GM10248 (cell line): ENCODE data around the gene CYB5A.

Source experiments
- CTCF ChIA-PET: fragments of 300-600 bp; sonication (Branson Sonifier 250); formaldehyde crosslinking; extraction: SDS; loops from one replicate; lab custom pipeline; 2021; ENCODE audit warnings: antibody characterized with exemption; lab: Yijun Ruan, JAX
- POLR2A ChIA-PET: fragments of 350-650 bp; sonication (Branson Sonifier 250); formaldehyde crosslinking; extraction: SDS; loops from one replicate; lab custom pipeline; 2020; ENCODE audit warnings: antibody characterized with exemption; lab: Yijun Ruan, JAX
- DNase-seq: peaks from one replicate; pipeline ENCODE4 v3.0.0; 2012; ENCODE audit errors: extremely low spot score
- CTCF ChIP-seq: IDR thresholded peaks from 2 replicates; pipeline ENCODE4 v1.5.1; 2012; ENCODE audit warnings: mild to moderate bottlenecking, low read depth; ENCODE audit errors: extremely low read depth, missing control alignments, control extremely low read depth

Gene CYB5A

GRCh38 chr18:74315464-74316256, 23.9 kb upstream of the CYB5A start, which contains the start of gene C18orf63:
Gene C18orf63, plus strand, starts transcription at chr18:74315839. Its CDS starts 2,027 bp downstream, at chr18:74317866.
- TF ChIP-seq CTCF = no peak
- ChIA-PET POLR2A (no interaction called here), CTCF (interaction anchor here (0.9 to 2.0 kb wide), 3 partner anchors 11 to 31 kb away, joined by 3 to 5 read pairs (median 3); no protein-coding TSS in a partner anchor)
- no peak for DNase-seq

GRCh38 chr18:74314759-74315463, 23.1 kb upstream of the CYB5A start:
- ChIA-PET POLR2A (no interaction called here), CTCF (interaction anchor here (0.9 to 1.1 kb wide), 2 partner anchors 12 to 30 kb away, joined by 3 read pairs; no protein-coding TSS in a partner anchor)
- DNase-seq = no peak
- TF ChIP-seq CTCF = no peak

GRCh38 chr18:74311000-74311399, 19.2 kb upstream of the CYB5A start:
- ChIA-PET POLR2A (no interaction called here), CTCF (interaction anchor here (0.9 kb wide), 1 partner anchor 13 kb away, joined by 3 read pairs; no protein-coding TSS in a partner anchor)
- no peak for DNase-seq
- TF ChIP-seq CTCF = no peak

GRCh38 chr18:74310411-74310810, 18.6 kb upstream of the CYB5A start:
- CTCF ChIA-PET = interaction anchor here (0.8 to 1.1 kb wide), 3 partner anchors 11 to 37 kb away, joined by 3 read pairs; no protein-coding TSS in a partner anchor
- POLR2A ChIA-PET = no interaction called here
- no peak for TF ChIP-seq CTCF
- peak; percentile 15 for DNase-seq

GRCh38 chr18:74303936-74304335, 12.2 kb upstream of the CYB5A start:
- DNase-seq = no peak
- POLR2A ChIA-PET = no interaction called here
- no peak for TF ChIP-seq CTCF
- CTCF ChIA-PET = no interaction called here

- no peak for TF ChIP-seq CTCF
- DNase-seq = no peak
- ChIA-PET CTCF (no interaction called here), POLR2A (no interaction called here)
Measured at GRCh38 chr18:74303306-74303705, 11.5 kb upstream of the CYB5A start.
